BLaER1 (cell line): ENCODE data around the gene PRDX3.

ENCODE experiments used
- H3K27ac ChIP-seq: shearing (Covaris generic); formaldehyde crosslinking; 2 replicates; pipeline ENCODE4 v1.8.1; 2022
- H3K27me3 ChIP-seq: shearing (Covaris generic); formaldehyde crosslinking; 2 replicates; pipeline ENCODE4 v1.8.1; 2022
- H3K36me3 ChIP-seq: shearing (Covaris generic); formaldehyde crosslinking; 2 replicates; pipeline ENCODE4 v1.8.1; 2022
- H3K4me1 ChIP-seq: shearing (Covaris generic); formaldehyde crosslinking; 2 replicates; pipeline ENCODE4 v1.8.1; 2022
- H3K4me2 ChIP-seq: shearing (Covaris generic); formaldehyde crosslinking; 2 replicates; pipeline ENCODE4 v1.8.1; 2022
- H3K4me3 ChIP-seq: shearing (Covaris generic); formaldehyde crosslinking; 2 replicates; pipeline ENCODE4 v1.8.1; 2022
- H3K9ac ChIP-seq: shearing (Covaris generic); formaldehyde crosslinking; 2 replicates; pipeline ENCODE4 v1.8.1; 2022
- H3K9me3 ChIP-seq: shearing (Covaris generic); formaldehyde crosslinking; 2 replicates; pipeline ENCODE4 v1.8.1; 2022
- H4K20me1 ChIP-seq: shearing (Covaris generic); formaldehyde crosslinking; 2 replicates; pipeline ENCODE4 v1.8.1; 2022
- Cebpa-rat ChIP-seq: shearing (Covaris generic); IDR thresholded peaks from 2 replicates; pipeline ENCODE4 v1.8.1; 2022

Gene PRDX3

GRCh38 chr10:119216127-119216526, 37.5 kb upstream of the PRDX3 start:
- Histone ChIP-seq H3K9me3 (no peaks in the 10 kb centered on the region), H3K36me3 (no peaks in the 10 kb centered on the region), H3K4me3 (no peak overlapping the region), H3K27me3 (peaks cover 20% of the 10 kb centered on the region), H4K20me1 (no peaks in the 10 kb centered on the region), H3K4me2 (no peak overlapping the region), H3K9ac (no peak overlapping the region), H3K27ac (no peak overlapping the region), H3K4me1 (peaks cover 8% of the 10 kb centered on the region)
- no peak for TF ChIP-seq Cebpa-rat

GRCh38 chr10:119215371-119215770, 36.8 kb upstream of the PRDX3 start:
- H3K9me3 ChIP-seq: no peaks in the 10 kb centered on the region
- no peak overlapping the region for H3K4me2 ChIP-seq
- TF ChIP-seq Cebpa-rat: no peak
- no peak overlapping the region for H3K27ac ChIP-seq
- no peaks in the 10 kb centered on the region for H3K36me3 ChIP-seq
- H3K4me3 ChIP-seq: no peak overlapping the region
- no peaks in the 10 kb centered on the region for H4K20me1 ChIP-seq
- H3K4me1 ChIP-seq: peaks cover 8% of the 10 kb centered on the region
- H3K9ac ChIP-seq: no peak overlapping the region
- peaks cover 27% of the 10 kb centered on the region for H3K27me3 ChIP-seq

- H3K9me3 ChIP-seq: no peaks in the 10 kb centered on the region
- TF ChIP-seq Cebpa-rat: no peak
- peaks cover 24% of the 10 kb centered on the region for H3K4me1 ChIP-seq
- H3K9ac ChIP-seq: no peak overlapping the region
- no peak overlapping the region for H3K27ac ChIP-seq
- peaks cover 23% of the 10 kb centered on the region for H4K20me1 ChIP-seq
- no peak overlapping the region for H3K4me3 ChIP-seq
- H3K36me3 ChIP-seq: no peaks in the 10 kb centered on the region
- no peak overlapping the region for H3K4me2 ChIP-seq
- H3K27me3 ChIP-seq: peaks cover 54% of the 10 kb centered on the region
Observed at GRCh38 chr10:119211625-119212441, 33.2 kb upstream of the PRDX3 start.

GRCh38 chr10:119211176-119211575, 32.6 kb upstream of the PRDX3 start:
- TF ChIP-seq Cebpa-rat: no peak
- H3K9ac ChIP-seq: no peak overlapping the region
- H3K9me3 ChIP-seq: no peaks in the 10 kb centered on the region
- H3K27ac ChIP-seq: no peak overlapping the region
- H3K4me2 ChIP-seq: no peak overlapping the region
- peaks cover 54% of the 10 kb centered on the region for H3K27me3 ChIP-seq
- H3K36me3 ChIP-seq: no peaks in the 10 kb centered on the region
- peaks cover 28% of the 10 kb centered on the region for H3K4me1 ChIP-seq
- H4K20me1 ChIP-seq: peaks cover 23% of the 10 kb centered on the region
- H3K4me3 ChIP-seq: no peak overlapping the region

GRCh38 chr10:119210633-119211032, 32.0 kb upstream of the PRDX3 start:
- Histone ChIP-seq H3K4me2 (no peak overlapping the region), H3K4me1 (peaks cover 33% of the 10 kb centered on the region), H3K9ac (no peak overlapping the region), H3K27ac (no peak overlapping the region), H3K9me3 (no peaks in the 10 kb centered on the region), H4K20me1 (peaks cover 23% of the 10 kb centered on the region), H3K4me3 (no peak overlapping the region), H3K27me3 (peaks cover 54% of the 10 kb centered on the region), H3K36me3 (no peaks in the 10 kb centered on the region)
- no peak for TF ChIP-seq Cebpa-rat

- TF ChIP-seq Cebpa-rat: no peak
- no peak overlapping the region for H3K9ac ChIP-seq
- no peaks in the 10 kb centered on the region for H3K36me3 ChIP-seq
- no peak overlapping the region for H3K27ac ChIP-seq
- H3K4me2 ChIP-seq: no peak overlapping the region
- no peaks in the 10 kb centered on the region for H3K9me3 ChIP-seq
- H3K4me1 ChIP-seq: peaks cover 33% of the 10 kb centered on the region
- H3K4me3 ChIP-seq: no peak overlapping the region
- peaks cover 54% of the 10 kb centered on the region for H3K27me3 ChIP-seq
- H4K20me1 ChIP-seq: peaks cover 23% of the 10 kb centered on the region
Observed at GRCh38 chr10:119209736-119210355, 31.2 kb upstream of the PRDX3 start.

- Histone ChIP-seq H3K9ac (no peak overlapping the region), H3K4me2 (no peak overlapping the region), H4K20me1 (peaks cover 23% of the 10 kb centered on the region), H3K36me3 (no peaks in the 10 kb centered on the region), H3K4me3 (no peak overlapping the region), H3K4me1 (peaks cover 33% of the 10 kb centered on the region), H3K27me3 (peaks cover 54% of the 10 kb centered on the region), H3K27ac (no peak overlapping the region), H3K9me3 (no peaks in the 10 kb centered on the region)
- no peak for TF ChIP-seq Cebpa-rat
Observed at GRCh38 chr10:119209035-119209735, 30.6 kb upstream of the PRDX3 start.

- H4K20me1 ChIP-seq: peaks cover 23% of the 10 kb centered on the region
- no peak overlapping the region for H3K9ac ChIP-seq
- no peak for TF ChIP-seq Cebpa-rat
- peaks cover 29% of the 10 kb centered on the region for H3K4me1 ChIP-seq
- H3K4me3 ChIP-seq: peak overlapping the region; percentile 80; the same call in 1 of the 2 replicates
- H3K27me3 ChIP-seq: peaks cover 54% of the 10 kb centered on the region
- no peaks in the 10 kb centered on the region for H3K9me3 ChIP-seq
- no peaks in the 10 kb centered on the region for H3K36me3 ChIP-seq
- peak overlapping the region; percentile 97 for H3K4me2 ChIP-seq
- no peak overlapping the region for H3K27ac ChIP-seq
Observed at GRCh38 chr10:119208553-119208940, 29.9 kb upstream of the PRDX3 start.

GRCh38 chr10:119207713-119208552, 29.3 kb upstream of the PRDX3 start:
- Histone ChIP-seq H3K4me2 (peak overlapping the region; percentile 97), H4K20me1 (peaks cover 23% of the 10 kb centered on the region), H3K36me3 (no peaks in the 10 kb centered on the region), H3K9me3 (no peaks in the 10 kb centered on the region), H3K27ac (no peak overlapping the region), H3K9ac (no peak overlapping the region; the same call in 1 of the 2 replicates), H3K4me1 (peaks cover 25% of the 10 kb centered on the region), H3K27me3 (peaks cover 52% of the 10 kb centered on the region), H3K4me3 (peak overlapping the region; percentile 80)
- TF ChIP-seq Cebpa-rat: no peak
